HEK293T (cell line): Measurements from ENCODE around the gene PINK1.
"Not testable (repeated sequence)": the region's sequence is repeated elsewhere in the genome, so short reads cannot be mapped to it uniquely, and the experiment has no call there.

Experiments used
- CTCF ChIA-PET: fragments of 350-600 bp; formaldehyde crosslinking; extraction: SDS; loops from one replicate; lab custom pipeline; 2021; ENCODE audit warnings: antibody characterized with exemption, inconsistent platforms; lab: Yijun Ruan, JAX
- POLR2A ChIA-PET: fragments of 350-600 bp; formaldehyde crosslinking; extraction: SDS; loops from one replicate; lab custom pipeline; 2020; ENCODE audit warnings: antibody characterized with exemption, inconsistent platforms; lab: Yijun Ruan, JAX
- DNase-seq: peaks from one replicate; pipeline ENCODE4 v3.0.0; 2012; ENCODE audit warnings: mixed read lengths; ENCODE audit errors: extremely low spot score
- ARNT ChIP-seq: fragments of 450-650 bp; IDR thresholded peaks from 2 replicates; pipeline ENCODE4 v1.6.1; 2017; ENCODE audit warnings: mild to moderate bottlenecking
- BHLHE40 ChIP-seq: fragments of 450-650 bp; IDR thresholded peaks from 2 replicates; pipeline ENCODE4 v1.6.1; 2016; ENCODE audit warnings: mild to moderate bottlenecking, moderate library complexity, borderline replicate concordance
- CTBP1 ChIP-seq: fragments of 450-650 bp; IDR thresholded peaks from 2 replicates; pipeline ENCODE4 v1.6.1; 2016; ENCODE audit warnings: borderline replicate concordance
- ELF4 ChIP-seq: fragments of 450-650 bp; IDR thresholded peaks from 2 replicates; pipeline ENCODE4 v1.6.1; 2017; ENCODE audit warnings: antibody characterized with exemption
- FOXA1 ChIP-seq: fragments of 450-650 bp; IDR thresholded peaks from 2 replicates; pipeline ENCODE4 v1.6.1; 2016; ENCODE audit warnings: mild to moderate bottlenecking
- FOXK2 ChIP-seq: fragments of 450-650 bp; IDR thresholded peaks from 2 replicates; pipeline ENCODE4 v1.6.1; 2016; ENCODE audit warnings: mild to moderate bottlenecking
- FOXM1 ChIP-seq: fragments of 450-650 bp; IDR thresholded peaks from 2 replicates; pipeline ENCODE4 v1.6.1; 2017; ENCODE audit warnings: mild to moderate bottlenecking, borderline replicate concordance
- HDGF ChIP-seq: fragments of 450-650 bp; IDR thresholded peaks from 2 replicates; pipeline ENCODE4 v1.6.1; 2017; ENCODE audit warnings: antibody characterized with exemption, borderline replicate concordance
- L3MBTL2 ChIP-seq: fragments of 450-650 bp; conservative IDR thresholded peaks from 2 replicates; pipeline ENCODE4 v1.6.1; 2016; ENCODE audit warnings: mild to moderate bottlenecking
- LEF1 ChIP-seq: fragments of 450-650 bp; IDR thresholded peaks from 2 replicates; pipeline ENCODE4 v1.6.1; 2017; ENCODE audit warnings: mild to moderate bottlenecking, borderline replicate concordance
- NFRKB ChIP-seq: fragments of 450-650 bp; IDR thresholded peaks from 2 replicates; pipeline ENCODE4 v1.6.1; 2016; ENCODE audit warnings: mild to moderate bottlenecking, moderate library complexity
- SP1 ChIP-seq: fragments of 450-650 bp; IDR thresholded peaks from 2 replicates; pipeline ENCODE4 v1.6.1; 2017
- SUZ12 ChIP-seq: fragments of 450-650 bp; IDR thresholded peaks from 2 replicates; pipeline ENCODE4 v1.6.1; 2016; ENCODE audit warnings: mild to moderate bottlenecking
- TARDBP ChIP-seq: fragments of 450-650 bp; IDR thresholded peaks from 2 replicates; pipeline ENCODE4 v1.6.1; 2016
- ZNF384 ChIP-seq: fragments of 450-650 bp; IDR thresholded peaks from 2 replicates; pipeline ENCODE4 v1.6.1; 2016
- TF ChIP-seq, protein P1 (sequence below): fragments of 450-650 bp; IDR thresholded peaks from 2 replicates; pipeline ENCODE4 v1.6.1; 2016

PINK1 gene

DNA sequence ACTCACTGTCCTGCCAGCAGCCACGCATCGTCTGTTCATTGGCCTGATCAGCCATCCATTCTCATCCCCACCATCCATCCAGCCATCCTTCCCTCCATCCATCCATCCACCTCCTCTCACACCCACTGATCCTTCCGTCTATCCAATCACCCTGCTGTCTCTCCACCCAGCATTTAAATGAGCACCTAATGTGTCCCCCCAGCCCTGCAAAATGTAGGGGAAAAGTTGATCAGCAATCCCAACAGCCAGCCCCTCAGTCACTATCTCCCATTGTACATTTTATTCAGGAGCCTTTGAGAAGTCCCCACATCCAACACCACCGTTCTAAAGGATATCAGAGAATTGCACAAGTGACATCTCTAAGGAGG lies 39.0 kb downstream of the PINK1 start:
- CTCF ChIA-PET, result no interaction called here
- TF ChIP-seq TARDBP (no peak), BHLHE40 (no peak), SP1 (no peak), FOXM1 (no peak), SUZ12 (no peak)
- POLR2A ChIA-PET, result interaction anchor here (1.4 kb wide), 1 partner anchor 12 kb away, joined by 3 read pairs; no protein-coding TSS in a partner anchor
- DNase-seq, result no peak

DNA sequence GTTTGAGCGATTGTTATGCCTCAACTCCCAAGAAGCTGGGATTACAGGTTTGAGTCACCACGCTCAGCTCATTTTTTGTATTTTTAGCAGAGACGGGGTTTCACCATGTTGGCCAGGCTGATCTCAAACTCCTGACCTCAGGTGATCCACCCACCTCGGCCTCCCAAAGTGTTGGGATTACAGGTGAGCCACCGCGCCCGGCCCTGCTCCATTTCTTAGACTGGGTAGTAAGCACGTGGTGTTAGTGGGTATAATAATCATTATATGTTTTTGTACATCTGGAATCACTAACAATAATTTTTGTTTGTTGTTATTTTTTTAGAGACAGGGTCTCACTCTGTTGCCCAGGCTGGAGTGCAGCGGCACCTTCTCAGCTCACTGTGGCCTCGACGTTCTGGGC lies 40.4 kb downstream of the PINK1 start:
- POLR2A ChIA-PET, result interaction anchor here (1.1 to 1.4 kb wide), 2 partner anchors 12 to 13 kb away, joined by 3 to 7 read pairs; partner anchors contain the start of gene DDOST
- CTCF ChIA-PET, DNase-seq: not testable (repeated sequence)

DNA sequence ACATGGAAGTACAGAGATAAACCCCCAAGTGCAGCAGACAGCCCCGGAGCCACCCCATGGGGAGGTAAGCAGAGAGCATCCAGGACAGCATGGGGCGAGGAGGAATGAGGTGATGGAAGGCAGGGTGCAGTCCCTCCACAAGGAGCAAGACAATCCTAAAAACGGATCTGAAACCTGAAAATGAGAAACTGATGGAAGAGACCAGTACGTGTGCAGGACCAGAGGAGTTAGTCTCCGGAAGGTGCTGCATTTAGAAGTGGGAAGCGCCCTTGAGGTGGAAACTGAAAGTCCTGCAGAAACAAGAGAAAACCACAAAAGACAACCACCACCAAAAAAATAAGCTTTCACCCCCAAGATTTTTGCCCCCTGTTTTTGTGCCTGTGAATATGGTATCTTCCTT lies 45.3 kb downstream of the PINK1 start:
- ChIA-PET CTCF (no interaction called here), POLR2A (interaction anchor here (1.3 kb wide), 1 partner anchor 17 kb away, joined by 6 read pairs; the partner anchor contains the start of gene DDOST)
- no peak for DNase-seq
- TF ChIP-seq FOXA1 (no peak), NFRKB (no peak), LEF1 (no peak), FOXM1 (no peak), FOXK2 (no peak), ZNF384 (no peak), ARNT (no peak), L3MBTL2 (no peak), SUZ12 (no peak), CTBP1 (no peak), HDGF (no peak), ELF4 (no peak), BHLHE40 (no peak), TARDBP (no peak), SP1 (no peak)
- TF ChIP-seq, protein P1, sequence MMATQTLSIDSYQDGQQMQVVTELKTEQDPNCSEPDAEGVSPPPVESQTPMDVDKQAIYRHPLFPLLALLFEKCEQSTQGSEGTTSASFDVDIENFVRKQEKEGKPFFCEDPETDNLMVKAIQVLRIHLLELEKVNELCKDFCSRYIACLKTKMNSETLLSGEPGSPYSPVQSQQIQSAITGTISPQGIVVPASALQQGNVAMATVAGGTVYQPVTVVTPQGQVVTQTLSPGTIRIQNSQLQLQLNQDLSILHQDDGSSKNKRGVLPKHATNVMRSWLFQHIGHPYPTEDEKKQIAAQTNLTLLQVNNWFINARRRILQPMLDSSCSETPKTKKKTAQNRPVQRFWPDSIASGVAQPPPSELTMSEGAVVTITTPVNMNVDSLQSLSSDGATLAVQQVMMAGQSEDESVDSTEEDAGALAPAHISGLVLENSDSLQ, result no peak

DNA sequence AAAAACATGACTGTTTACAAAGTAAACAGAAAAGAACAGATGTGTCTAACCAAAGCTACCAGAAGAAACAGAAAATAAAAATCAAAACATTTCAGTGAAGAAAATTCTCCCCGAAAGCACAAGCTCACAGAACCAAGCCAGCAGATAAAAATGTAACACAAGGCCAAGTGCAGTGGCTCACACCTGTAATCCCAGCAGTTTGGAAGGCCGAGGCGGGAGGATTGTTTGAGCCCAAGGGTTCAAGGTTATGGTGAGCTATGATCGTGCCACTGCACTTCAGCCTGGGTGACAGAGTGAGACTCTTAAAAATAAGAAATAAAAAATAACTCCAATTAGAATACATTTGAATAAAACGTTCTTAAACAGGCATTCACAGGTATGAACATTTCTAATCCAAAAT lies 47.0 kb downstream of the PINK1 start:
- CTCF ChIA-PET, result no interaction called here
- no peak for DNase-seq
- POLR2A ChIA-PET, result interaction anchor here (0.6 kb wide), 1 partner anchor 26 kb away, joined by 3 read pairs; no protein-coding TSS in a partner anchor
- TF ChIP-seq, protein P1, result no peak
- TF ChIP-seq NFRKB (no peak), TARDBP (no peak), ZNF384 (no peak), SP1 (no peak), FOXA1 (no peak), BHLHE40 (no peak)

DNA sequence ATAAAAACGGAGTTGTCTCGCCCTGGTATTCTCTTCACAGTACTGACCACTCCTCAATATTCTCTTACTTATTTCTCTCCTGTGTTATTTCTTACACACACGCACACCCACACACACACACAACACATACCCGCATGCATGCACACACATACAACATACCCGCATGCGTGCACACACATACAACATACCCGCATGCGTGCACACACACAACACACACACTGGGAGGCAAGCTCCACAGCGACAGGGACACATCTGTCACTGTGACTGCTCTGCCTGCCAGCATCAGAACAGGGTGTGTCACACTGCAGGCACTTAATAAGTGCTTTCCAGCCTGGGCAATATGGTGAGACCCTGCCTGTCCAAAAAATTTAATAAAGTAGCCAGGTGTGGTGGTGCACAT lies 48.7 kb downstream of the PINK1 start:
- ChIA-PET CTCF (no interaction called here), POLR2A (no interaction called here)

DNA sequence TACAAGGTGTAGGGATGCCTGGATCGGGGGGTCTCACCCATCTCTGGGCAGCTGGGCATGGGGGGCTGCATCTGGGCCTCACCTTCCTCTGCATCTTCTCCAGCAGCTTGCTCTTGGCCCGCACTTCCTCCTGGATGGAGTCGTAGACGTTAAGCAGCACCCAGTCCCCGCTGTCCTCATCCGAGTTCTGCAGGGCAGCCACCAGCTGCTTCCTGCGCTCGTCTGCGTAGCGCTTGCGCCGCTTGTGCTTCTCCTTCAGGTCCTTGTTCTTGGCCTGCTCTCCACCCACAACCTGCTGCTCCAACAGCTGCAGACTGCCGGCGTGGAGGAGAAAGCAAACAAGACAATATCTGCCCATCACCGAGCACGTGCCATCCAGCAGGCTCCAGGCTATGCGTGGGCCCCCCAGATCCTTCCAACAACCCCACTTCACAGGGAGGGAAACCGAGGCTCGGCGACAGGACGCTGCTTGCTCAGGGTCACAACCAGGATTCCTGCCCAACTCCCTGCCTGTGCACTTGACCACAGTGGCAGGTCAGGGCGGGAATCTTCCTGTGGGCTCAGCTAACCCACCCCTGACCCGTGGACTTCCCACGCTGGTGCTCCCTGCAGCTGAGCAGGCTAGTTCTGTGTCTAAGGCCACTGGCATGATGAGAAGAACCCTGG lies 49.4 kb downstream of the PINK1 start:
- ChIA-PET CTCF (no interaction called here), POLR2A (interaction anchor here (1.2 kb wide), 1 partner anchor 21 kb away, joined by 5 read pairs; the partner anchor contains the start of gene DDOST)
- no peak for DNase-seq
- no peak for TF ChIP-seq ARNT
- TF ChIP-seq LEF1, result no peak
- TF ChIP-seq, protein P1, result no peak
- no peak for TF ChIP-seq FOXK2
- TF ChIP-seq CTBP1, result no peak
- TF ChIP-seq SP1, result no peak
- TF ChIP-seq SUZ12, result no peak
- no peak for TF ChIP-seq L3MBTL2
- no peak for TF ChIP-seq BHLHE40
- no peak for TF ChIP-seq TARDBP
- TF ChIP-seq NFRKB, result no peak

More for the DNA sequence above, 48.7 kb downstream of the PINK1 start:
- no peak for DNase-seq
- TF ChIP-seq TARDBP (no peak), NFRKB (no peak), L3MBTL2 (no peak), CTBP1 (no peak), ARNT (no peak), SP1 (no peak), ZNF384 (no peak)
- TF ChIP-seq, protein P1, result no peak
